Naive thymus-derived CD8-positive, alpha-beta T cell (primary cell): ENCODE data around the gene SPATA33. TPM values are rescaled to one million over a fixed set of nuclear protein-coding genes. Genes with fewer than 3 reads are reported as not detected.
"Not testable (repeated sequence)": the region's sequence is repeated elsewhere in the genome, so short reads cannot be mapped to it uniquely, and the experiment has no call there.

ENCODE experiments used
- ATAC-seq, 2 donors: fragments of 150-1000 bp; cut with Tn5 transposase in 1 of 2; sonication (Bioruptor Pico), chemical (Tn5 transposase) in 1 of 2; 1 replicate in 1 of 2; 2 replicates in 1 of 2; pipeline ENCODE4 v1.10.0; 2021; ENCODE audit warnings: mild to moderate bottlenecking in 2 of 2, moderate library complexity in 2 of 2
- POLR2A ChIA-PET: fragments of 350-600 bp; sonication (Branson Sonifier 250); formaldehyde crosslinking; loops from one replicate; lab custom pipeline; 2021; ENCODE audit warnings: antibody characterized with exemption; lab: Charles Lee
- DNase-seq, 10 donors: peaks; one replicate each; pipeline versions ENCODE4 v3.0.0 to v3.0.0-alpha.2; 2020 to 2022
- H3K27ac Mint-ChIP-seq, 10 donors: one replicate each; pipeline ENCODE4 v1.8.0; 2020 to 2022; ENCODE audit warnings: mild to moderate bottlenecking in 10 of 10, mixed read lengths in 10 of 10, moderate library complexity in 4 of 10, inconsistent platforms in 1 of 10
- H3K27me3 Mint-ChIP-seq, 5 donors: one replicate each; pipeline ENCODE4 v1.8.0; 2021 to 2022; ENCODE audit warnings: mixed read lengths in 5 of 5
- H3K36me3 Mint-ChIP-seq, 3 donors: one replicate each; pipeline ENCODE4 v1.8.0; 2020 to 2022; ENCODE audit warnings: mixed read lengths in 3 of 3, mild to moderate bottlenecking in 2 of 3, inconsistent platforms in 1 of 3
- H3K4me1 Mint-ChIP-seq, 4 donors: one replicate each; pipeline ENCODE4 v1.8.0; 2021 to 2022; ENCODE audit warnings: mixed read lengths in 4 of 4
- H3K4me3 Mint-ChIP-seq, 10 donors: one replicate each; pipeline ENCODE4 v1.8.0; 2020 to 2022; ENCODE audit warnings: mild to moderate bottlenecking in 10 of 10, mixed read lengths in 10 of 10, moderate library complexity in 6 of 10, inconsistent platforms in 1 of 10
- H3K9me3 Mint-ChIP-seq, 9 donors: one replicate each; pipeline ENCODE4 v1.8.0; 2020 to 2022; ENCODE audit warnings: mixed read lengths in 9 of 9, mild to moderate bottlenecking in 3 of 9, inconsistent platforms in 1 of 9, moderate library complexity in 1 of 9
- polyA plus RNA-seq, 3 donors: library from polyadenylated mRNA; unstranded; fragments of 300-500 nt; fragmentation: Illumina TruSeq; gene quantifications; one replicate each; pipeline ENCODE4 v1.2.3, GENCODE V29; 2021
- total RNA-seq, 8 experiments: library from RNA in 2 of 8; stranded (reverse) in 2 of 8; gene quantifications; one replicate each; pipeline ENCODE4 v1.2.3 and lab custom pipeline; 2021 to 2026

SPATA33 gene
- total and polyA plus RNA-seq, 5 experiments from 2014 or later: 1.7 to 7.7 (median 3.0) TPM

DNA sequence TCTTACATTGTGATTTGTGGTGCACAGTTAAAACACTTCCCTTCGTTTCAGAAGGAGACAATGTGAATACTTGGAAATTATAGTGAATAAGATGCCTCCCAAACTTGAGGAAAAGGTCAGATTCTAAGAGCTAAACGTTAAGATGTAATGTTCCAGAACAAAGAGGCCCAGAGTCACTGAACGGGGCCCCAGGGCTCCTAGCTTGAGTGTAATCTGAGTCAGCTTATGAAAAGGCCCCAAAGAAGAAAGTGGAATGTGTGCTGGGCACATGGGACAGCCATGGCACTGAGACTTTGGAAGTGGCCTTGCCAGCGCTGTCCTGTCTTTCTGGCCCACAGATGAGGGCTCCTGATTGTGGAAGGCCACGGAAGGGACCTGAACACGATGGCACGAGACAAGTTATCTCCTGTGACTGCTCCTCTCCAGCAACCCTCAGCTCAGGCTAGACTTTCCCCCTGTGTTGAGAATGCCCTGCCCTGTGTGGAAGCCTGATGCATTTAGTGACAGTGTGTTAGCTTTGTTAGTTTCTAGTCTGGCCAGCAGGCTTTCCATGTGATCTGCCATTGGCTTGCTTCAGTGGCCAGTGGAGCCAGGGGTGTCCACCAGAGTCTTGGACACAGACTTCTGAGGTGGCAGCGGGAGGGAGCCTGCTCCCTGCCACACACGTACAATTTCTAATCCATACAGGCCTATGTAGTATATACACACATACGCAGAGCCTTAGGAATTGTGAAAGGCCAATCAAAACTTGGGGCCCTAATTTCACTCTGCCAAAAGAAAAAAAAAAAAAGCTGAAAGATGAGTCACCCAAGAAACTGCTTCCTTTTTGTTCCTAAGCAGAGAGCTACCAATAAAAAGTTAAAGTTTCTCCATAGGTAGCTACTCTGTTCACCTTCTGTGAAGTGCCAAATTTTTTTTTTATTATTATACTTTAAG lies 13.1 kb downstream of the SPATA33 start:
- Mint-ChIP-seq H3K4me1 (peaks cover 0 to 12% (median 5%) of the 10 kb centered on the region in 4 donors), H3K4me3 (no peak overlapping the region), H3K9me3 (peaks cover 0 to 1% (median 0%) of the 10 kb centered on the region in 9 donors), H3K27me3 (no peaks in the 10 kb centered on the region), H3K36me3 (no peaks in the 10 kb centered on the region), H3K27ac (peak overlapping the region in 1 of 10 donors; percentile 86)
- POLR2A ChIA-PET: no interaction called here
- DNase-seq: no peak
- no peak for ATAC-seq

DNA sequence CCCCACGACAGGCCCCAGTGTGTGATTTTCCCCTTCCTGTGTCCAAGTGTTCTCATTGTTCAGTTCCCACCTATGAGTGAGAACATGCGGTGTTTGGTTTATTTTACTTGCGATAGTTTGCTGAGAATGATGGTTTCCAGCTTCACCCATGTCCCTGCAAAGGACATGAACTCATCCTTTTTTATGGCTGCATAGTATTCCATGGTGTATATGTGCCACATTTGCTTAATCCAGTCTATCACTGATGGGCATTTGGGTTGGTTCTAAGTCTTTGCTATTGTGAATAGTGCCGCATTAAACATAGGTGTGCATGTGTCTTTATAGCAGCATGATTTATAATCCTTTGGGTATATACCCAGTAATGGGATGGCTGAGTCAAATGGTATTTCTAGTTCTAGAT lies 13.9 kb downstream of the SPATA33 start:
- H3K27me3 Mint-ChIP-seq, POLR2A ChIA-PET, DNase-seq, H3K27ac Mint-ChIP-seq, H3K9me3 Mint-ChIP-seq, H3K36me3 Mint-ChIP-seq, ATAC-seq, H3K4me3 Mint-ChIP-seq: not testable (repeated sequence)
- H3K4me1 Mint-ChIP-seq: peaks cover 0 to 12% (median 5%) of the 10 kb centered on the region in 4 donors

DNA sequence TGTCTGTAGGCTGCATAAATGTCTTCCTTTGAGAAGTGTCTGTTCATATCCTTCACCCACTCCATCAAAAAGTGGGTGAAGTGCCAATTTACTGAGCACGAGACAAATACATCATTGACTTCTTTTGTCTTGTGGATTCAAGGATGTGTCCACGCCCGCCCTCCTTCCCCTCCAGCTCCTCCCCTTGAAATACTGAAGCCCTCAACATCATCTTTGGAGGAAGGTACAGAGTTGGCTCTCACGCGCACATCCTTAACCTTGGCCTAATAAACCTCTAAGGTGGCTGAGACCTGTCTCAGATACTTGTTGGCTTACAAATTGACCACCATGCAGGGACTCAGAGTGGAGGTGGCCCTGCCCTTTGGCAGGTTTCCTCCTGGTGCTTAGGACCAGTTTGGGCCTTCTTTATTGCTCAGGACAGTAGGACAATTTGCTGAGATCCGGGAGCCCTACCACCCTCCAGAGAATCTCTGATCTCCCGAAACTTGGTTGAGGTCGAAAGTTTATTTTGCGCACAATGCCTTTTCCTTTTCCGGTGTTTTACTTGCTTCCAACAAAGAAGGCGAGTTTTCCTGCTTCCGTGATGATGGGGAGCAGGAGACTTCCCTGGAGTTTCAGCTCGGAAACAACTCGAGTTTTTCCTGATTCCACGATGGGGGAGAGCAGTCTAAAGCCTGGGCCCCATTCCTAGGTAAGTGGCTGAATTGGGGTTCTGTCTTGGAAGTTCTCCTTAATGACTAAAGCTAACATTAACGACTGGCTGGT lies 14.7 kb downstream of the SPATA33 start:
- ATAC-seq: no peak

DNA sequence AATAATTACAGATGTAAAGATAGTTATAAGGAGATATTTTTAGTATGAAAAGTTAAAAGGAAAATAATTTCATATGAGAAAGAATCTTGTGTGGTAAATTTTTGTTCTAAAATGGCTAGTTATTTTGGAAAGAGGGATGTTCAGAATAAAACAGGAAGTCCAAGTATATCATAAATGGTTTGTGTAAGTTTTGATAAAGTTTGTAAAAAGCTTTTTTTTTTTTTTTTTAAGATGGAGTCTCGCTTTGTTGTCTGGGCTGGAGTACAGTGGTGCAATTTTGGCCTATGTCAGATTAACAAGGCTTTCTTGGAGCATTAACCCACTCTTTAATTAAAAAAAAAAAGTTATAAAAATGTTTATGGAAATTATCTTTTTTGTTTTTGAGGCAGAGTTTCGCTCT lies 20.6 kb downstream of the SPATA33 start:
- no peaks in the 10 kb centered on the region for H3K27me3 Mint-ChIP-seq
- H3K9me3 Mint-ChIP-seq: no peaks in the 10 kb centered on the region
- POLR2A ChIA-PET: no interaction called here
- no peak overlapping the region for H3K4me3 Mint-ChIP-seq
- no peak overlapping the region for H3K27ac Mint-ChIP-seq
- DNase-seq (no peak), ATAC-seq (no peak)
- H3K4me1 Mint-ChIP-seq: no peaks in the 10 kb centered on the region
- no peaks in the 10 kb centered on the region for H3K36me3 Mint-ChIP-seq

More for the DNA sequence above, 14.7 kb downstream of the SPATA33 start:
- Mint-ChIP-seq H3K27me3 (no peaks in the 10 kb centered on the region), H3K36me3 (no peaks in the 10 kb centered on the region), H3K4me3 (no peak overlapping the region), H3K4me1 (peaks cover 0 to 12% (median 5%) of the 10 kb centered on the region in 4 donors), H3K9me3 (no peaks in the 10 kb centered on the region), H3K27ac (no peak overlapping the region)
- no peak for DNase-seq
- POLR2A ChIA-PET: interaction anchor here (0.8 kb wide), 1 partner anchor 27 kb away, joined by 3 read pairs; no protein-coding TSS in a partner anchor

DNA sequence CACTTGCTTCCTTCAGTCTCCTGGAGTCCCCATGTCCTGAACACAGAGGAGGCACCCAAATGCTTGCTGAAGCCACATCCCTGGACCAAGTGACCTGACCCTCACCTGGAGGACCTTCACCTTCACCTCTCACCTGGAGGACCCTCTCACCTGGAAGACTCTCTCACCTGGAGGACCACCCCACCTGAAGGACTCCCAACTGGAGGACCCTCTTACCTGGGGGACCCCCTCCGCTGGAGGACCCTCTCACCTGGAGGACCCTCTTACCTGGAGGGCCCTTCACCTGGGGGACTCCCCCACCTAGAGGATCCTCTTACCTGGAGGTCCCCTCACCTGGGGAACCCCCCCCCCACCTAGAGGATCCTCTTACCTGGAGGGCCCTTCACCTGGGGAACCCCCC lies 28.3 kb downstream of the SPATA33 start:
- peaks cover 8 to 25% (median 15%) of the 10 kb centered on the region in 4 donors for H3K4me1 Mint-ChIP-seq
- ATAC-seq (no peak), DNase-seq (no peak)
- H3K4me3 Mint-ChIP-seq: peak overlapping the region; percentile 39 to 96 (median 88)
- POLR2A ChIA-PET: interaction anchor here (0.5 to 3.2 kb wide), 8 partner anchors 14 to 188 kb away, joined by 3 to 36 read pairs (median 8); partner anchors contain the start of genes CHMP1A, SPATA2L, SPATA33 and TCF25
- no peaks in the 10 kb centered on the region for H3K27me3 Mint-ChIP-seq
- no peaks in the 10 kb centered on the region for H3K9me3 Mint-ChIP-seq
- H3K36me3 Mint-ChIP-seq: peaks cover 0 to 13% (median 0%) of the 10 kb centered on the region in 3 donors
- H3K27ac Mint-ChIP-seq: peak overlapping the region in 6 of 10 donors; percentile 48 to 94 (median 72)

DNA sequence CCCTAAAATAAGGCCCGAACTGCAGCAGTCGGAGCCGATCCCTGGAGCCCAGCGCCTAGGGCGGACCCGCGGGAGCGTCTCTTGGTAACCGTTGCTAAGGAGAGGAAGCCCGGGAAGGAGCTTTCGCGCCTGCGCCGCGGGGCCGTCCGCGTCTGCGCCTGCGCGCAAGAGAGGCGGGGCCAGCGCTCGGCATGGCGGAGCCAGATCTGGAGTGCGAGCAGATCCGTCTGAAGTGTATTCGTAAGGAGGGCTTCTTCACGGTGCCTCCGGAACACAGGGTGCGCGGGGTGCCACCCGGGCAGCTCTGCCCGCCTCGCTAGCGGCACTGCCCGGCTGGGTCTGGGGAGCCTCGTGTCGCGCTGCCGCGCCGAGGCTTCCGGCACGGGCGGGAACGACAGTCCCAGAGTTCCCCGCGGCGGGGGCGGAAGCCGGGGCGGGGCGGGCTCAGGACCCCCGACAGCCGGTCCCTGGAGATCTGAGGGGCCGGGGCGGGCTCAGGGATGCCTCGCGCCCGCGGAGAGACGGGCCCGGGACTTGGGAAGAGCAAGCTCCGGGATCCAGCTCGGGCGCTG lies 29.0 kb downstream of the SPATA33 start, which contains the start of gene CDK10:
TSS of gene CDK10 (plus strand) at position 170 of the 572 bp plus-strand sequence. CDS start at position 192, 22 bp downstream.
- POLR2A ChIA-PET: interaction anchor here (0.5 to 3.2 kb wide), 10 partner anchors 13 to 187 kb away, joined by 3 to 36 read pairs (median 6); partner anchors contain the start of genes CHMP1A, SPATA2L, SPATA33 and TCF25
- H3K36me3 Mint-ChIP-seq: peaks cover 0 to 20% (median 0%) of the 10 kb centered on the region in 3 donors
- no peaks in the 10 kb centered on the region for H3K27me3 Mint-ChIP-seq
- H3K4me3 Mint-ChIP-seq: peak within 1 kb of the TSS; percentile 86 to 96 (median 92)
- DNase-seq: peak; percentile 80 to 98 (median 88)
- ATAC-seq: peak; percentile 90 to 93
- H3K9me3 Mint-ChIP-seq: no peaks in the 10 kb centered on the region
- peak within 1 kb of the TSS; percentile 22 to 96 (median 92) for H3K27ac Mint-ChIP-seq
- peaks cover 8 to 25% (median 15%) of the 10 kb centered on the region in 4 donors for H3K4me1 Mint-ChIP-seq

DNA sequence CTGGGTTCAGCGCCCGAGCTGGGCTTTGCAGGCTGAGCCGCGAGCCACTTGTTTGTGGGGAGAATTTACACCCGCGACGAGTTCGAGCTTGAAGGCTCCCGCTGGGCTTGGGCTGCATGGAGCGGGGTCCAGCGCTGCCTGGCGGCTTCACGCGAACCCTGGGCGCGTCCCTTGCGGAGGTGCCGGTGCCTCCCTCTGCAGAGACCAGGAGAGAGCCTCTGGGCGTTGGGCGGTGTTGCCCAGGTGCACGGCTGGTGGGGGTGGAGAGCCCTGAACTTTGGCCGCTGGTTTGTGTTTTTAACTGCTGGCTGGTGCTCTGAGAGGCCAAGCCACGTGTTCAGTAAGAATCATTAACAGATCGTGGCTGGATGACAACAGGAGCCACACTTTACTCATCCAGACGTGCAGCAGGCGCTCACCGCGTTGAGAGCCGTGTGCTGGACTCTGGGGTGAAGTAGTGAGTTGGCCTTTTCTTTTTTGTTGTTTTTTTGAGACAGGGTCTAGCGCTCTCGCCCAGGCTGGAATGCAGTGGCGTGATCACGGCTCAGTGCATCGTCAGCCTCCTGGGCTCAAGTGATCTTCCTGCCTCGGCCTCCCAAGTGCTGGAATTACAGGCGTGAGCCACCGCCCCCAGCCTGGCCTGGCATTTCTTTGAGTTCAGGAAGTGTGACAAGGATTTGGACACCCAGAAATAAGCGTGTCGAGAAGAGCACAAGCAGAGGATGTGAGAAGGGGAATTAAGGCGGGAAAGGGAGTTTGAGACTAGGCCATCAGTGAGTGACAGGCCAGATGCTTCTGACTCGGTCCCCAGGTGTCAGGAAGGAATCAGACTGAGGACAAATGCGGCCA lies 29.7 kb downstream of the SPATA33 start:
- peaks cover 0 to 25% (median 0%) of the 10 kb centered on the region in 3 donors for H3K36me3 Mint-ChIP-seq
- POLR2A ChIA-PET: interaction anchor here (0.6 to 3.2 kb wide), 8 partner anchors 13 to 186 kb away, joined by 3 to 36 read pairs (median 8); partner anchors contain the start of genes CHMP1A, SPATA2L, SPATA33 and TCF25
- H3K9me3 Mint-ChIP-seq: no peaks in the 10 kb centered on the region
- DNase-seq (no peak), ATAC-seq (no peak)
- H3K27me3 Mint-ChIP-seq: no peaks in the 10 kb centered on the region
- peak overlapping the region; percentile 22 to 89 (median 78) for H3K27ac Mint-ChIP-seq
- H3K4me1 Mint-ChIP-seq: peaks cover 8 to 25% (median 15%) of the 10 kb centered on the region in 4 donors
- peak overlapping the region; percentile 81 to 96 (median 89) for H3K4me3 Mint-ChIP-seq

DNA sequence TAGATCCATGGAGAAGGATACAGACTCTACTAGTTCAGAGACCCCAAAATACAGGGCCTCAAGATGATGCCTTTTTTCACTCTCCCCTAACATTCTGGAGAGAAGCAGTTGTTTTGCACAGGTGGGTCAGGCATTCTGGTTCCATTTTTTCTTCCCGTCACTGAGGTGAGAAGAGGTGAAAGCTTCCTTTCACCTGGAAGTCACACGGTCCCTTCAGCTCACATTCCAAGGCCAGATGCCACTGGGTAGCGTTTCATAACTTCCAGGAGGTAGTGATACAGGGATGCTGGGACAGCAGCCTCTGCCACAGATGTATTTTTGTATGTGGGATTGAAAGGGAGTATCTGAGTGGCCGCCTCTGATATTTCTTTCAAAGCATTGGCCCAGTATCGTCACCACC lies 30.8 kb downstream of the SPATA33 start:
- peak overlapping the region in 8 of 10 donors; percentile 16 to 94 (median 82) for H3K4me3 Mint-ChIP-seq
- H3K9me3 Mint-ChIP-seq: no peaks in the 10 kb centered on the region
- H3K4me1 Mint-ChIP-seq: peaks cover 8 to 25% (median 15%) of the 10 kb centered on the region in 4 donors
- POLR2A ChIA-PET: interaction anchor here (0.6 to 1.6 kb wide), 3 partner anchors 9 to 24 kb away, joined by 3 to 7 read pairs (median 3); no protein-coding TSS in a partner anchor
- H3K27ac Mint-ChIP-seq: peak overlapping the region in 1 of 10 donors; percentile 72
- ATAC-seq (no peak), DNase-seq (no peak)
- H3K36me3 Mint-ChIP-seq: peaks cover 0 to 36% (median 3%) of the 10 kb centered on the region in 3 donors
- no peaks in the 10 kb centered on the region for H3K27me3 Mint-ChIP-seq

DNA sequence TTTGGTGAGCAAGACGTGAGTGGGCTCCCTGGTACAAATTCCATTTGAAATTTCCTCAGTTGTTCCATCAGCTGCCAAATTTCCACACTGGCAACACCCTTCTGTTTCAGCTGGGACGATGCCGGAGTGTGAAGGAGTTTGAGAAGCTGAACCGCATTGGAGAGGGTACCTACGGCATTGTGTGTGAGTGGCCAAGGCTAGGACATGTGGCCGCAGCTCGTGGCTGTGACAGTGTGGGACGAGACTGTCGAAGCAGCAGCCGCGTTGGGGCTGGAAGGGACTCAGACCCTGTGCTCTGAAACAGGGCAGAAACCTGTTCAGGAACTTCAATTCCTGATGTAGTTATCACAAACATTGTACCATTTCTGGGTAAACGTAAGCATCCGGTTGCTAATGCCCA lies 31.5 kb downstream of the SPATA33 start:
- H3K4me3 Mint-ChIP-seq: peak overlapping the region in 2 of 10 donors; percentile 7 to 18
- no peaks in the 10 kb centered on the region for H3K27me3 Mint-ChIP-seq
- POLR2A ChIA-PET: interaction anchor here (1.1 to 1.6 kb wide), 2 partner anchors 8 to 11 kb away, joined by 3 to 7 read pairs; no protein-coding TSS in a partner anchor
- ATAC-seq: no peak
- H3K36me3 Mint-ChIP-seq: peaks cover 0 to 42% (median 4%) of the 10 kb centered on the region in 3 donors
- peaks cover 8 to 25% (median 15%) of the 10 kb centered on the region in 4 donors for H3K4me1 Mint-ChIP-seq
- H3K9me3 Mint-ChIP-seq: no peaks in the 10 kb centered on the region
- H3K27ac Mint-ChIP-seq: no peak overlapping the region
- DNase-seq: no peak

DNA sequence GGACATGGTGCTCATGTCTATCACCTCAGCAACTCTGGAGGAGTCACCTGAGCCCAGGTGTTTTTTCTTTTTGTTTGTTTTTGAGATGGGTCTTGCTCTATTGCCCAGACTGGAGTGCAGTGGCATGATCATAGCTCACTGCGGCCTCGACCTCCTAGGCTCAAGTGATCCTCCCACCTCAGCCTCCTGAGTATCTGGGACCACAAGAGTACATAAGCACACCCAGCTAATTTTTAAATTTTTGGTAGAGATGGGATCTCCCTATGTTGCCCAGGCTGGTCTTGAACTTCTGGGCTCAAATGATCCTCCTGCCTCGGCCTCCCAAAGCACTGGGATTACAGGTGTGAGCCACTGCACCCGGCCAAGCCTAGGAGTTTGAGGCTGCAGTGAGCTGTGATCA lies 32.0 kb downstream of the SPATA33 start:
- ATAC-seq, H3K9me3 Mint-ChIP-seq, H3K27me3 Mint-ChIP-seq, H3K27ac Mint-ChIP-seq, H3K4me3 Mint-ChIP-seq: not testable (repeated sequence)
- Mint-ChIP-seq H3K4me1 (peaks cover 8 to 25% (median 15%) of the 10 kb centered on the region in 4 donors), H3K36me3 (peaks cover 0 to 42% (median 4%) of the 10 kb centered on the region in 3 donors)
- DNase-seq: peak in 1 of 10 donors; percentile 11
- POLR2A ChIA-PET: interaction anchor here (1.6 kb wide), 1 partner anchor 10 kb away, joined by 7 read pairs; no protein-coding TSS in a partner anchor

DNA sequence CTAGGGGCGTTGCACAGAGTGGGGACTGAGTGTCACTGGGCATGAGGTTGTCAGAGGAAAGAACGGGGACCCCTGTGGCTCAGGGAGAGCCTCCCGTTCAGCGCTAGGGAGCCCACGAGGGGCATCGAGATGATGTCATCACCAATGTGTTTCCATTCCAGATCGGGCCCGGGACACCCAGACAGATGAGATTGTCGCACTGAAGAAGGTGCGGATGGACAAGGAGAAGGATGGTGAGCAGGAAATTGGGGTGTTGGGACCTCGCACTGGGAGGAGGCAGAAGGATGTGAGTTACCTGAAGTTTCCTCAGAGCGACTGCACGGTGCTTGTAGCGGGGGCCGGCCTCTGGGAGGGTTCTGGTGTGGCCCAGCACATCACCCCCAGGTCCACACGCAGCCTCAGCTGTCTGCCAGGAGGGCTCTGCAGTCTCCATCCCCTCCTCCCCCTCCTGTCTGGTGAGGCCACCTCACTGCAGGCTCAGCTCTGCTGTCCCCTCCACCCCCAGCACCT lies 32.8 kb downstream of the SPATA33 start:
- no peak overlapping the region for H3K4me3 Mint-ChIP-seq
- H3K27me3 Mint-ChIP-seq: no peaks in the 10 kb centered on the region
- no peaks in the 10 kb centered on the region for H3K9me3 Mint-ChIP-seq
- DNase-seq (peak in 1 of 10 donors; percentile 50), ATAC-seq (no peak)
- H3K36me3 Mint-ChIP-seq: peaks cover 0 to 46% (median 4%) of the 10 kb centered on the region in 3 donors
- POLR2A ChIA-PET: interaction anchor here (1.6 kb wide), 1 partner anchor 9 kb away, joined by 7 read pairs; no protein-coding TSS in a partner anchor
- H3K27ac Mint-ChIP-seq: no peak overlapping the region
- peaks cover 9 to 25% (median 15%) of the 10 kb centered on the region in 4 donors for H3K4me1 Mint-ChIP-seq
